SU-DHL-6 (cell line): ENCODE data around the gene TCF7L1.

Experiments used
- CTCF ChIP-seq: fragments of 200-600 bp; sonication (generic); IDR thresholded peaks from one replicate; pipeline ENCODE4 v1.5.1; 2017; ENCODE audit warnings: antibody characterized with exemption, mild to moderate bottlenecking, low read length, moderate library complexity; ENCODE audit not compliant: insufficient read depth, poor library complexity, severe bottlenecking
- EZH2phosphoT487 ChIP-seq: fragments of 200-600 bp; sonication (generic), shearing (Covaris generic); conservative IDR thresholded peaks from 2 replicates; pipeline ENCODE4 v1.6.1; 2018; ENCODE audit warnings: mild to moderate bottlenecking, antibody characterized with exemption, low read length, moderate library complexity, mixed read lengths

DNA sequence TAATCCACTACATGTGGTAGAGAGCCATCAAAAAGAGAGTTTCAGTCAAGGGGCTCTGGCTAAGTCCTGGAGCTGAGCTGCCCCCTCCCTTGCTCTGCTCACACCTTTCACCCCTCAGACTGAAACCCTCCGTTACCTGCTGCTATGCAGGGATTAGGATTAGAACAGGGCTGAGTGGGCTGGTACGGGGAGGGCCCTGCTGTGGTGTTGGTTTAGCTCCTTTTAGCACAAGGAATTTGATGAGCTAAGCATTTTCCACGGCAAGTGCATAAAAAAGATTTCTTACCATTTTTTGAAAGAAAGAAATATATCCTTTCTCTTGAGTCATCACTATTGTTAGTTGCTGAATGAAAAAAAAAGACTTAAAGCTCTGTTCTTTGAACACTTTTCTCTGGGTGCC is 46.3 kb downstream of the TCF7L1 start:
- TF ChIP-seq CTCF (no peak), EZH2phosphoT487 (no peak)
